Endothelial cell of umbilical vein (primary cell): ENCODE data around the gene ZNF341. TPM values are rescaled to one million over a fixed set of nuclear protein-coding genes. Genes with fewer than 3 reads are reported as not detected.

Experiments
- BruUV-seq: library from RNA; stranded (reverse); fragments of 400-500 nt; replicated peaks from 2 replicates; lab custom pipeline; 2021; lab: Mats Ljungman, UMichigan
- CTCF ChIA-PET: fragments of 300-600, 350-600 bp; sonication (Branson Sonifier 250); formaldehyde crosslinking; loops from one replicate; lab custom pipeline; 2021; ENCODE audit warnings: antibody characterized with exemption, inconsistent platforms; lab: Charles Lee
- POLR2A ChIA-PET: fragments of 300-600, 350-600 bp; sonication (Branson Sonifier 250); formaldehyde crosslinking; loops from one replicate; lab custom pipeline; 2021; ENCODE audit warnings: antibody characterized with exemption, inconsistent platforms; lab: Charles Lee
- DNase-seq: peaks from one replicate; pipeline ENCODE4 v3.0.0-alpha.2; 2011; ENCODE audit warnings: low read depth, low spot score
- FAIRE-seq: peaks from 2 replicates; lab custom pipeline; 2011; peaks lifted over from hg19 to GRCh38; lab: Jason Lieb, UNC
- H2AFZ ChIP-seq: 2 replicates; pipeline ENCODE4 v1.6.0; 2012; ENCODE audit warnings: low read depth, low read length, control low read depth, inconsistent platforms
- H3K27ac ChIP-seq: 2 replicates; pipeline ENCODE4 v1.5.1; 2011; ENCODE audit warnings: low read depth, mild to moderate bottlenecking, control low read depth, low read length, moderate library complexity; ENCODE audit not compliant: insufficient read depth
- H3K27me3 ChIP-seq, 2 experiments: 2 replicates each; pipeline versions ENCODE4 v1.6.0 to v1.6.1; 2011; ENCODE audit warnings: low read length in 2 of 2, mixed read lengths in 1 of 2; ENCODE audit not compliant: control insufficient read depth in 2 of 2, insufficient read depth in 2 of 2
- H3K36me3 ChIP-seq, 2 experiments: 2 replicates in 1 of 2; 3 replicates in 1 of 2; pipeline ENCODE4 v1.5.1; 2011; ENCODE audit warnings: low read length in 2 of 2, mild to moderate bottlenecking in 1 of 2, moderate library complexity in 1 of 2; ENCODE audit not compliant: control insufficient read depth in 2 of 2, insufficient read depth in 2 of 2; ENCODE audit errors: extremely low read depth in 1 of 2
- H3K4me1 ChIP-seq: 3 replicates; pipeline ENCODE4 v1.5.1; 2011; ENCODE audit warnings: mild to moderate bottlenecking, low read length; ENCODE audit not compliant: control insufficient read depth, insufficient read depth; ENCODE audit errors: extremely low read depth
- H3K4me2 ChIP-seq: 2 replicates; pipeline ENCODE4 v1.6.1; 2011; ENCODE audit warnings: low read length, control low read depth, mixed read lengths; ENCODE audit not compliant: insufficient read depth
- H3K4me3 ChIP-seq, 3 experiments: fragments of 200-600 bp in 1 of 3; sonication (generic), shearing (Covaris generic) in 1 of 3; replicated peaks in 1 of 3; 2 replicates each; pipeline ENCODE4 v1.5.1; 2011 to 2016; ENCODE audit warnings: control low read depth in 3 of 3, low read length in 3 of 3, mild to moderate bottlenecking in 2 of 3, inconsistent platforms in 1 of 3, low read depth in 1 of 3, moderate library complexity in 1 of 3; ENCODE audit not compliant: insufficient read depth in 1 of 3
- H3K79me2 ChIP-seq: 2 replicates; pipeline ENCODE4 v1.6.0; 2012; ENCODE audit warnings: low read length, inconsistent platforms; ENCODE audit not compliant: control insufficient read depth, insufficient read depth
- H3K9ac ChIP-seq: replicated peaks from 2 replicates; pipeline ENCODE3; 2011; ENCODE audit warnings: low read length, control low read depth; ENCODE audit not compliant: insufficient read depth; ENCODE audit errors: extremely low read depth
- H3K9me1 ChIP-seq: replicated peaks from 3 replicates; pipeline ENCODE4 v1.6.0; 2011; ENCODE audit warnings: mild to moderate bottlenecking, low read length; ENCODE audit not compliant: control insufficient read depth, insufficient read depth; ENCODE audit errors: extremely low read depth
- H3K9me3 ChIP-seq: replicated peaks from 2 replicates; pipeline ENCODE4 v1.5.1; 2012; ENCODE audit warnings: low read length, inconsistent platforms; ENCODE audit not compliant: control insufficient read depth, insufficient read depth
- H4K20me1 ChIP-seq: replicated peaks from 2 replicates; pipeline ENCODE3; 2011; ENCODE audit warnings: mild to moderate bottlenecking, low read length; ENCODE audit not compliant: control insufficient read depth, insufficient read depth; ENCODE audit errors: extremely low read depth
- CTCF ChIP-seq, 2 donors: IDR thresholded peaks; 1 replicate in 1 of 2; 2 replicates in 1 of 2; pipeline ENCODE4 v1.5.1; 2011; ENCODE audit warnings: low read length in 2 of 2, mild to moderate bottlenecking in 2 of 2, moderate library complexity in 2 of 2, control low read depth in 1 of 2, inconsistent platforms in 1 of 2, low read depth in 1 of 2; ENCODE audit not compliant: insufficient read depth in 1 of 2; ENCODE audit errors: extremely low read depth in 1 of 2
- EZH2 ChIP-seq: IDR thresholded peaks from 2 replicates; pipeline ENCODE4 v1.6.1; 2012; ENCODE audit warnings: borderline replicate concordance, low read depth, mild to moderate bottlenecking, moderate library complexity, low read length, inconsistent platforms; ENCODE audit not compliant: severe bottlenecking
- FOS ChIP-seq: IDR thresholded peaks from 2 replicates; pipeline ENCODE4 v1.6.1; 2011; ENCODE audit warnings: mild to moderate bottlenecking, low read length, moderate library complexity, borderline replicate concordance; ENCODE audit not compliant: insufficient read depth
- GATA2 ChIP-seq: IDR thresholded peaks from 2 replicates; pipeline ENCODE4 v1.7.0; 2011; ENCODE audit warnings: low read depth, mild to moderate bottlenecking, moderate library complexity, mixed read lengths, low read length; ENCODE audit not compliant: insufficient read length, insufficient read depth
- MYC ChIP-seq: IDR thresholded peaks from one replicate; pipeline ENCODE4 v1.6.1; 2011; ENCODE audit warnings: mild to moderate bottlenecking, low read depth, low read length
- POLR2A ChIP-seq: IDR thresholded peaks from 2 replicates; pipeline ENCODE4 v1.6.1; 2012; ENCODE audit warnings: low read depth, mild to moderate bottlenecking, control low read depth, low read length
- dilution Hi-C: fragments of 300-500 bp; cut with MboI; formaldehyde crosslinking; loops from one replicate; pipeline ENCODE4 v1.15.0; 2019; ENCODE audit warnings: low sequenced_read_pairs; ENCODE audit not compliant: extremely low pct_ligation_motif_present
- intact Hi-C: fragments of 100-400 bp; cut with micrococcal nuclease; formaldehyde crosslinking; loops from one replicate; pipeline ENCODE4 v1.10.0; 2022
- polyA plus RNA-seq, 4 experiments: library from polyadenylated mRNA; depleted of rRNA in 3 of 4; stranded (reverse) in 3 of 4; unstranded in 1 of 4; fragments of >200 nt; gene quantifications; 2 replicates each; pipeline versions ENCODE4 v1.2.1 to v1.2.3, GENCODE V29; 2011 to 2012; ENCODE audit warnings: missing spikeins in 1 of 4
- total RNA-seq: library from RNA; stranded (reverse); gene quantifications from 2 replicates; pipeline ENCODE4 v1.2.3, GENCODE V29; 2021
- TF ChIP-seq, protein P1 (sequence below): IDR thresholded peaks from 2 replicates; pipeline ENCODE4 v1.6.1; 2011; ENCODE audit not compliant: insufficient read depth, insufficient read length

The ZNF341 gene
- total and polyA plus RNA-seq, 2 donors (not counting 3 experiments of a cell fraction or from before 2014, with no cell fraction given): 4.9 TPM

DNA sequence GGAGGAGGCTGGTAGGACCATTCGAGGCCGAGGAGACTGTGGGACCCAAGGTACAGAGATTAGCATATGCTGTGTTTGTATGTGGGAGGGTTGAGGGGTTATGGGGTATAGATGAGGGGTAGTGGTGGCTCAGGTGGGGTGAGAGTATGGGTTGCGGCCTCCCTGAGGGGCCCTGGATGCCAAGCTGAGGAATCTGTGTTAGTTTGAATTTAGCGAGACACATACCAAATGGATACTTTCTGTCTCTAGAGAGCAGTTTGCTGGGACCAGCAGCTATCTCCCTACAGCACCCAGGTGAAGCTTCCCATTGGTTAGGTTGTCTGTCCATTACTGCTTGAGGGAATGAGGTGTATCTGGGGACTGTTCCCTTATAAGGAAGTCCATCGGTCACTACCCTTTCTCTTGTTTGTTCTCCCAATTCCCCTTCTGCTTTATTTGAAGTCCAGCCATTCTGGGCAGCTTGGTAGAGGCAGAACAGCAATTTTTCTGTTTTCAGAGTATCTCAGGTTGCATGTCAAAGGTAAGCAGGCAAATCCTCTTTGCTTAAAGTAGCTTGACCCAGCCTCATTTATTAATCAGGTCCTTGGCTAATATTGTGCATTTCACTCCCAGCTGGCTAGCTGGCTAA lies 94.6 kb downstream of the ZNF341 start:
- Histone ChIP-seq H3K9ac (no peak overlapping the region), H3K4me3 (no peak overlapping the region), H4K20me1 (peaks cover 16% of the 10 kb centered on the region), H2AFZ (no peak overlapping the region), H3K27me3 (no peaks in the 10 kb centered on the region), H3K9me3 (no peaks in the 10 kb centered on the region), H3K4me2 (no peak overlapping the region), H3K36me3 (peaks cover 0 to 3% of the 10 kb centered on the region in 2 experiments), H3K4me1 (peaks cover under 1% of the 10 kb centered on the region), H3K79me2 (peaks cover 96% of the 10 kb centered on the region), H3K27ac (no peak overlapping the region), H3K9me1 (no peaks in the 10 kb centered on the region)
- TF ChIP-seq EZH2 (no peak), CTCF (IDR thresholded peaks at IDR 0.05; ENCODE audit: extremely low read depth in 1 of 2, insufficient read depth in 1 of 2, low read depth in 1 of 2, low read length in 2 of 2) (no peak), POLR2A (no peak), FOS (no peak)
- no peak for FAIRE-seq
- intact Hi-C loops (no loop called here), dilution Hi-C loops (no loop called here)
- ChIA-PET POLR2A (interaction anchor here (1.6 kb wide), 1 partner anchor 37 kb away, joined by 3 read pairs; no protein-coding TSS in a partner anchor), CTCF (interaction anchor here (1.1 to 2.1 kb wide), 6 partner anchors 10 to 37 kb away, joined by 3 to 10 read pairs (median 3); partner anchors contain the start of gene CHMP4B)
- BruUV-seq: no TSS peak
- DNase-seq: no peak

DNA sequence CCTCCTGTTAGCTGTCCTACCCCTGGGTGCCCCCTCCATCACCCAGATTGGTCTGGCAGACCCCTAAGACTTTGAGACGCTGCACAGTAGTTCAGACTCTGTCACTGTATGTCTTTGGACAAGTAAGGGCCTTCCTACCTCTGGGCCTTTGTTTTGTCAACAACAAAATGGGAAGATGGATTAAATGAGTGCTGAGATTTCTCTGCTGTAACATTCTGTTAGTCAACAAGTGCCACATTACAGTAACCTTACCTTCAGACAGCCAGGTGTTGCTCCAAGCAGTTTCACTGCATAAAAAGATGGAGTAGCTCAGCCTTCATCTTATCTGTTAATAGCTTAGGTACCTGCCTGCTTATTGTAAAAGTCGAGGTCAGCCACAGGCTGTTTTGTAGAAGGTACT lies 95.3 kb downstream of the ZNF341 start:
- no peak overlapping the region for H3K9ac ChIP-seq
- H3K4me2 ChIP-seq: no peak overlapping the region
- no peaks in the 10 kb centered on the region for H3K9me1 ChIP-seq
- H3K4me3 ChIP-seq: no peak overlapping the region
- intact Hi-C loops: no loop called here
- peaks cover 19% of the 10 kb centered on the region for H4K20me1 ChIP-seq
- H2AFZ ChIP-seq: no peak overlapping the region
- peaks cover 0 to 3% of the 10 kb centered on the region in 2 experiments for H3K36me3 ChIP-seq
- dilution Hi-C loops: no loop called here
- TF ChIP-seq, protein P1, sequence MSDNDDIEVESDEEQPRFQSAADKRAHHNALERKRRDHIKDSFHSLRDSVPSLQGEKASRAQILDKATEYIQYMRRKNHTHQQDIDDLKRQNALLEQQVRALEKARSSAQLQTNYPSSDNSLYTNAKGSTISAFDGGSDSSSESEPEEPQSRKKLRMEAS: no peak
- TF ChIP-seq GATA2 (no peak), MYC (no peak), POLR2A (no peak)
- peaks cover 96% of the 10 kb centered on the region for H3K79me2 ChIP-seq
- H3K27ac ChIP-seq: no peak overlapping the region
- BruUV-seq: no TSS peak
- ChIA-PET POLR2A (interaction anchor here (1.6 kb wide), 1 partner anchor 37 kb away, joined by 3 read pairs; no protein-coding TSS in a partner anchor), CTCF (interaction anchor here (1.2 to 2.1 kb wide), 4 partner anchors 9 to 36 kb away, joined by 3 to 10 read pairs (median 4); partner anchors contain the start of gene CHMP4B)
- H3K9me3 ChIP-seq: no peaks in the 10 kb centered on the region
- H3K27me3 ChIP-seq: no peaks in the 10 kb centered on the region
- no peak for DNase-seq
- no peak for FAIRE-seq
- peaks cover 8% of the 10 kb centered on the region for H3K4me1 ChIP-seq
